ENCODE measurements around the gene PIK3R3.

Gene PIK3R3

GRCh38 chr1:46171351-46171750, 38.9 kb upstream of the PIK3R3 start:
- H3K4me1 ChIP-seq (ENCODE audit: insufficient read depth, low read length) = peaks cover 28% of the 10 kb centered on the region
- H3K27me3 ChIP-seq (ENCODE audit: control insufficient read depth in 1 of 2, insufficient read depth in 2 of 2, low read length in 2 of 2) = peaks cover 0 to 6% of the 10 kb centered on the region in 2 donors
- no peak overlapping the region for H3K9ac ChIP-seq (ENCODE audit: low read length)
- no peak overlapping the region for H3K4me3 ChIP-seq (ENCODE audit: low read depth in 1 of 2, low read length in 2 of 2)
- no peak overlapping the region for H3K27ac ChIP-seq (ENCODE audit: low read depth, low read length)
- no peaks in the 10 kb centered on the region for H3K36me3 ChIP-seq (ENCODE audit: insufficient read depth, low read length)
- H3K9me3 ChIP-seq (ENCODE audit: low read length) = no peaks in the 10 kb centered on the region

DNA sequence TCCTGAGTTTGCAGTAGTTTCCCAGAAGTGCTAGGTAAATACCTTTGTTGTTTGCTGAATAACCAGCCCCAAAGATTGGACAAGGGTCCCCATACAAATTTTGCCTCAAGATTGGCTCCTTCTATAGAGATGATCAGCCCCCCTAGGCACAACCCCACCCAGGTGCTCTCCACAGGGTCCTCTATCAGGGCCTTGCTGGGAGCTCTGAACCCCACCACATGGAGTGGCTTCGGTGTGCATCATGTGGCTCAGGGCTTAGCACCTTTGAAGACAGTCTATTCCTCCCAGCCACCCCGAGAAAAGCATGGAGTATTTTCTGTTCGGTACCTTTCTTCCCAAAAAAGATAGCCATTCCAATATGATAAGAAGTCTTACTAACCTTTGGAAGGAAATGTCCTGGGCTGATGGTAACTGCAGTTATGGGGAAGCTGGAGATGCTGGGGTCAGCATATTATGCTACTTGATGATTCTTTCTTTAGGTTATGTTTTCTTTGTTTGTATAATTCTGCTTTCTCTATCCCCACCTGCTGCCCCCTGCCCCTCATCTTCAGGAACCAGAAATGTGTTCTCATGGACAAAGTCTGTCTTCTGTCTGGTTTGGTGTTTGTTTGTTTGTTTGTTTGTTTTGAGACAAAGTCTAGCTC, 37.5 kb upstream of the PIK3R3 start:
- H3K27me3 ChIP-seq (ENCODE audit: control insufficient read depth in 1 of 2, insufficient read depth in 2 of 2, low read length in 2 of 2) = peaks cover 0 to 6% of the 10 kb centered on the region in 2 donors
- no peak overlapping the region for H3K27ac ChIP-seq (ENCODE audit: low read depth, low read length)
- H3K9me3 ChIP-seq (ENCODE audit: low read length) = no peaks in the 10 kb centered on the region
- no peaks in the 10 kb centered on the region for H3K36me3 ChIP-seq (ENCODE audit: insufficient read depth, low read length)
- no peak overlapping the region for H3K9ac ChIP-seq (ENCODE audit: low read length)
- peaks cover 27% of the 10 kb centered on the region for H3K4me1 ChIP-seq (ENCODE audit: insufficient read depth, low read length)
- no peak overlapping the region for H3K4me3 ChIP-seq (ENCODE audit: low read depth in 1 of 2, low read length in 2 of 2)

DNA sequence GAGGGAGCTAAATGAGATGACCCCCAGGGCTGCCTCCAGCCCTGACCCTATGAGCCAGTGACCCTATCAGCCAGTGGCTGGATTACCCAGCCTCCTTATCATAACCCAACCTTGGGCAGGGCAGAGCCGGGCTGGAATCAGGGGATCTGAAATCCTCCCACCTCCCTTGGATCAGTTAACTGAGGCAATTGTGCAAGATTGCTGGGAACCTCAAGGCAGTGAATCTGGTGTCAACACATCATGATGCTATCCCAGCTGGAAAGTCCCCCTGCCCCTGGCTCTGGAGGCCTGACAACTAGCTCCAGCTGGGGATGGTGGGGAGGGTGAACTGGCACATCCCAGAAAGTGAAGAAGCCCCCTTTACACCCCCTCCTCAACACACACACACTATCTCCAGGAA, 36.0 kb upstream of the PIK3R3 start:
- H3K27me3 ChIP-seq (ENCODE audit: control insufficient read depth in 1 of 2, insufficient read depth in 2 of 2, low read length in 2 of 2) = peaks cover 0 to 6% of the 10 kb centered on the region in 2 donors
- no peaks in the 10 kb centered on the region for H3K36me3 ChIP-seq (ENCODE audit: insufficient read depth, low read length)
- no peak overlapping the region for H3K27ac ChIP-seq (ENCODE audit: low read depth, low read length)
- peaks cover 13% of the 10 kb centered on the region for H3K4me1 ChIP-seq (ENCODE audit: insufficient read depth, low read length)
- no peak overlapping the region for H3K4me3 ChIP-seq (ENCODE audit: low read depth in 1 of 2, low read length in 2 of 2)
- H3K9ac ChIP-seq (ENCODE audit: low read length) = no peak overlapping the region
- no peaks in the 10 kb centered on the region for H3K9me3 ChIP-seq (ENCODE audit: low read length)

GRCh38 chr1:46166521-46167462, 34.4 kb upstream of the PIK3R3 start:
- H3K4me3 ChIP-seq (ENCODE audit: low read depth in 1 of 2, low read length in 2 of 2) = peak overlapping the region; percentile 4 to 56
- H3K9ac ChIP-seq (ENCODE audit: low read length) = no peak overlapping the region

GRCh38 chr1:46160212-46160611, 27.8 kb upstream of the PIK3R3 start:
- no peaks in the 10 kb centered on the region for H3K27me3 ChIP-seq (ENCODE audit: control insufficient read depth in 1 of 2, insufficient read depth in 2 of 2, low read length in 2 of 2)
- H3K27ac ChIP-seq (ENCODE audit: low read depth, low read length) = no peak overlapping the region
- no peaks in the 10 kb centered on the region for H3K9me3 ChIP-seq (ENCODE audit: low read length)
- H3K9ac ChIP-seq (ENCODE audit: low read length) = no peak overlapping the region
- H3K4me3 ChIP-seq (ENCODE audit: low read depth in 1 of 2, low read length in 2 of 2) = no peak overlapping the region
- H3K36me3 ChIP-seq (ENCODE audit: insufficient read depth, low read length) = no peaks in the 10 kb centered on the region
- no peaks in the 10 kb centered on the region for H3K4me1 ChIP-seq (ENCODE audit: insufficient read depth, low read length)

More at GRCh38 chr1:46166521-46167462, 34.4 kb upstream of the PIK3R3 start:
- Histone ChIP-seq H3K36me3 (ENCODE audit: insufficient read depth, low read length) (no peaks in the 10 kb centered on the region), H3K9me3 (ENCODE audit: low read length) (no peaks in the 10 kb centered on the region), H3K27me3 (ENCODE audit: control insufficient read depth in 1 of 2, insufficient read depth in 2 of 2, low read length in 2 of 2) (peaks cover 0 to 6% of the 10 kb centered on the region in 2 donors), H3K27ac (ENCODE audit: low read depth, low read length) (no peak overlapping the region), H3K4me1 (ENCODE audit: insufficient read depth, low read length) (peaks cover 7% of the 10 kb centered on the region)

DNA sequence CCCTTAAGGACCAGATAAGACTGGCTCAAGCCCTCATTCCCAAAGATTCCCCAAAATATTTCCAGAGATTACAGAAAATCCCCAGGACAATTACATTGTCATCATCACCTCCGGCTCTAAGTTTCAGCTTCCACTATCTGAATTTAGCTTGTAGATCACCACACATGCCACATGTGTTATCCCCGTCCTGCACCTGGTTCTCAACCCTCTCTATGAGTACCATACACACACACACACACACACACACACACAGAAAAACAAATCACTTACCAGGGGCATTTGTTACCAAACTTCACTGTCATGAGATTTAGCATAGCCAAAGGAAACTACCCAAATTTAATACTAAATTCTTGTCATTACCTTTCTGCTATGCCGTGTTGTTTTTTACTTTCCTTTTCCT, 27.1 kb upstream of the PIK3R3 start:
- Histone ChIP-seq H3K4me3 (ENCODE audit: low read depth in 1 of 2, low read length in 2 of 2) (no peak overlapping the region), H3K27ac (ENCODE audit: low read depth, low read length) (no peak overlapping the region)

DNA sequence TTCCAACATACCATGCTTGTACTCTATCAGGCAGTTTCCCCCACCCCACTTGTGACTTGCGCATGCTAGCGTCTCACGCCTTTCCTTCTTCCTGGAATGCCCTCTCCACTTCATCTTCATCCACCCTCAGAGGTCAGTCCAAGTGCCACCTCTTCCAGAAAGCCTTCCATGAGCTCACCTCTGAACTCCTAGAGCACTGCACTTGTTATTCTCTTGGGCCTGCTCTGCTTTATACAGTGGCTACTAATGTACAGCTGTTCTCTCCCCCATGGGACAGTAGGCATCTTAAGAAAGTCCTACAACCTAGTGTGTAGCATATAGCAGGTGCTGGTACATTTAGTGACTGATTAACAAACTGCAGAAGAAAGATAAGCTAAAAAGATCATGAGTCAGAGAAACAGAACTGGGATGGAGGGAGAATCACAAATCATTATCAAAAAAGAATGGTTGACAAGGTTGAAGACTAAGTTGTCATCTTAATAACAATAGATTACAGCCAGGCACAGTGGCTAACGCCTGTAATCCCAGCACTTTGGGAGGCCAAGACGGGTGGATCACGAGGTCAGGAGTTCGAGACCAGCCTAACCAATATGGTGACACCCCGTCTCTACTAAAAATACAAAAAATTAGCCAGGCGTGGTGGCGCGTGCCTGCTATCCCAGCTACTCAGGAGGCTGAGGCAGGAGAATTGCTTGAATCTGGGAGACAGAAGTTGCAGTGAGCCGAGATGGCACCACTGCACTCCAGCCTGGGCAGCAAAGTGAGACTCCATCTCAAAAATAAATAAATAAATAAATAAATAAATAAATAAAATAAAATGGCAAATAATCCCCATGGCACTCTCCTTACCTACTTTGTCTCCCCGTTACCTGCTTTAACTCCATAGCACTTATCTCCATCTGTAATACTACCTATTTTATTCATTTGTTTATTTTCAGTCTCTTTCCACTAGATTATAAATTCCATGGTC, 26.2 kb upstream of the PIK3R3 start:
- H3K27ac ChIP-seq (ENCODE audit: low read depth, low read length) = no peak overlapping the region
- no peak overlapping the region for H3K4me3 ChIP-seq (ENCODE audit: low read depth in 1 of 2, low read length in 2 of 2)
- H3K27me3 ChIP-seq (ENCODE audit: control insufficient read depth in 1 of 2, insufficient read depth in 2 of 2, low read length in 2 of 2) = no peaks in the 10 kb centered on the region
- H3K9me3 ChIP-seq (ENCODE audit: low read length) = no peaks in the 10 kb centered on the region
- no peaks in the 10 kb centered on the region for H3K36me3 ChIP-seq (ENCODE audit: insufficient read depth, low read length)
- no peaks in the 10 kb centered on the region for H3K4me1 ChIP-seq (ENCODE audit: insufficient read depth, low read length)
- H3K9ac ChIP-seq (ENCODE audit: low read length) = no peak overlapping the region

More for the DNA sequence above, 27.1 kb upstream of the PIK3R3 start:
- Histone ChIP-seq H3K27me3 (ENCODE audit: control insufficient read depth in 1 of 2, insufficient read depth in 2 of 2, low read length in 2 of 2) (no peaks in the 10 kb centered on the region), H3K9ac (ENCODE audit: low read length) (no peak overlapping the region), H3K36me3 (ENCODE audit: insufficient read depth, low read length) (no peaks in the 10 kb centered on the region), H3K9me3 (ENCODE audit: low read length) (no peaks in the 10 kb centered on the region), H3K4me1 (ENCODE audit: insufficient read depth, low read length) (no peaks in the 10 kb centered on the region)

GRCh38 chr1:46157916-46158311, 25.5 kb upstream of the PIK3R3 start:
- H3K4me1 ChIP-seq (ENCODE audit: insufficient read depth, low read length) = no peaks in the 10 kb centered on the region

DNA sequence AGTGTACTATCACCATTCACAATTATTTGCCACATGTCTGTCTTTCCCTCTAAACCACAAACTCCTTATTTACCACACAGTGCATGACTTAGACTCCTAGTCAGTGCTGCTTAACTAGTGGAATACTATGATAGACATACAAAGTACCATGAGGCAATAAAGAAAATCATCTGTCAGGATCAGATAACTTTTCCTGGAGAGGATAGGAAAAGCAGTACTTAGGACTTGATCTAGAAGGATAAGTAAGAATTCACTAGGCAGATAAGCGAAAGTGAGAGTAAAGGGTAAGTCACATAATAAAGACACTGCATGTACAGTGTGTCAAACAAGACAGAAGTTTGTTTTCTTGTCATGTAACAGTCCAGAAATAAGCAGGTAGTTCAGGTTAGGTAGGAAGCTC, 21.3 kb upstream of the PIK3R3 start:
- no peak overlapping the region for H3K4me3 ChIP-seq (ENCODE audit: low read depth in 1 of 2, low read length in 2 of 2)
- H3K27me3 ChIP-seq (ENCODE audit: control insufficient read depth in 1 of 2, insufficient read depth in 2 of 2, low read length in 2 of 2) = no peaks in the 10 kb centered on the region

More at GRCh38 chr1:46157916-46158311, 25.5 kb upstream of the PIK3R3 start:
- no peaks in the 10 kb centered on the region for H3K27me3 ChIP-seq (ENCODE audit: control insufficient read depth in 1 of 2, insufficient read depth in 2 of 2, low read length in 2 of 2)
- H3K36me3 ChIP-seq (ENCODE audit: insufficient read depth, low read length) = no peaks in the 10 kb centered on the region
- H3K9ac ChIP-seq (ENCODE audit: low read length) = no peak overlapping the region
- peaks cover 3% of the 10 kb centered on the region for H3K9me3 ChIP-seq (ENCODE audit: low read length)
- no peak overlapping the region for H3K27ac ChIP-seq (ENCODE audit: low read depth, low read length)
- H3K4me3 ChIP-seq (ENCODE audit: low read depth in 1 of 2, low read length in 2 of 2) = no peak overlapping the region

GRCh38 chr1:46153228-46153627, 20.8 kb upstream of the PIK3R3 start:
- Histone ChIP-seq H3K27me3 (ENCODE audit: control insufficient read depth in 1 of 2, insufficient read depth in 2 of 2, low read length in 2 of 2) (no peaks in the 10 kb centered on the region), H3K9ac (ENCODE audit: low read length) (no peak overlapping the region), H3K27ac (ENCODE audit: low read depth, low read length) (no peak overlapping the region), H3K4me3 (ENCODE audit: low read depth in 1 of 2, low read length in 2 of 2) (no peak overlapping the region), H3K36me3 (ENCODE audit: insufficient read depth, low read length) (no peaks in the 10 kb centered on the region), H3K9me3 (ENCODE audit: low read length) (peaks cover 3% of the 10 kb centered on the region), H3K4me1 (ENCODE audit: insufficient read depth, low read length) (no peaks in the 10 kb centered on the region)

More for the DNA sequence above, 21.3 kb upstream of the PIK3R3 start:
- no peaks in the 10 kb centered on the region for H3K36me3 ChIP-seq (ENCODE audit: insufficient read depth, low read length)
- no peaks in the 10 kb centered on the region for H3K4me1 ChIP-seq (ENCODE audit: insufficient read depth, low read length)
- peaks cover 3% of the 10 kb centered on the region for H3K9me3 ChIP-seq (ENCODE audit: low read length)
- H3K27ac ChIP-seq (ENCODE audit: low read depth, low read length) = no peak overlapping the region
- H3K9ac ChIP-seq (ENCODE audit: low read length) = no peak overlapping the region

DNA sequence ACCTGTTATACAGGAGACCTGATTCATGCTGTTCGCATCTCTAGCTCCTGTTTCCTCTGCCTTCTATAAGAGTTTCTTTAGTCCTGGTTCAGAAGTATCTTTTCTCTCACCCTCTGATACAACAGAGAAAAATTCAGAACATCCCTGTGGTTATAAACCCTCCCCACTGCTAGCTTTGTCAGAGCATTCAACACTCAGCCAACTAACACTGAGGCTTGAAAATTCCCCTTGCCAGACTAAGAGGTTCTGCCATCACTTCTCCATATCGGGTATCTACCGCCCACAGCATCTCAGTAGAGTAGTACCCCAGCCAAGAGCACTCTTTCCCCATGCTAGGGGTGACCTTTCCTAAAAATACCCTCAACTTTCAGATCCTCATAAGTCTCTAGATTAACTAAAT, 19.6 kb upstream of the PIK3R3 start:
- H3K27me3 ChIP-seq (ENCODE audit: control insufficient read depth in 1 of 2, insufficient read depth in 2 of 2, low read length in 2 of 2) = no peaks in the 10 kb centered on the region
- no peak overlapping the region for H3K9ac ChIP-seq (ENCODE audit: low read length)
- no peaks in the 10 kb centered on the region for H3K4me1 ChIP-seq (ENCODE audit: insufficient read depth, low read length)
- no peaks in the 10 kb centered on the region for H3K36me3 ChIP-seq (ENCODE audit: insufficient read depth, low read length)
- no peak overlapping the region for H3K4me3 ChIP-seq (ENCODE audit: low read depth in 1 of 2, low read length in 2 of 2)
- H3K9me3 ChIP-seq (ENCODE audit: low read length) = peaks cover 3% of the 10 kb centered on the region
- no peak overlapping the region for H3K27ac ChIP-seq (ENCODE audit: low read depth, low read length)

Measured in muscle layer of colon (tissue), 2 donors.